Measurements from ENCODE around the gene CBY3.
"Not testable (repeated sequence)": the region's sequence is repeated elsewhere in the genome, so short reads cannot be mapped to it uniquely, and the experiment has no call there.

GRCh38 chr5:179697543-179697942 lies 16.7 kb upstream of the CBY3 start:
- TF ChIP-seq POLR2A (IDR thresholded peaks at IDR 0.05; ENCODE audit: extremely low read depth, insufficient read length); MAX (IDR thresholded peaks at IDR 0.05; ENCODE audit: low read depth, low read length): not testable (repeated sequence)
- TF ChIP-seq, protein P1, sequence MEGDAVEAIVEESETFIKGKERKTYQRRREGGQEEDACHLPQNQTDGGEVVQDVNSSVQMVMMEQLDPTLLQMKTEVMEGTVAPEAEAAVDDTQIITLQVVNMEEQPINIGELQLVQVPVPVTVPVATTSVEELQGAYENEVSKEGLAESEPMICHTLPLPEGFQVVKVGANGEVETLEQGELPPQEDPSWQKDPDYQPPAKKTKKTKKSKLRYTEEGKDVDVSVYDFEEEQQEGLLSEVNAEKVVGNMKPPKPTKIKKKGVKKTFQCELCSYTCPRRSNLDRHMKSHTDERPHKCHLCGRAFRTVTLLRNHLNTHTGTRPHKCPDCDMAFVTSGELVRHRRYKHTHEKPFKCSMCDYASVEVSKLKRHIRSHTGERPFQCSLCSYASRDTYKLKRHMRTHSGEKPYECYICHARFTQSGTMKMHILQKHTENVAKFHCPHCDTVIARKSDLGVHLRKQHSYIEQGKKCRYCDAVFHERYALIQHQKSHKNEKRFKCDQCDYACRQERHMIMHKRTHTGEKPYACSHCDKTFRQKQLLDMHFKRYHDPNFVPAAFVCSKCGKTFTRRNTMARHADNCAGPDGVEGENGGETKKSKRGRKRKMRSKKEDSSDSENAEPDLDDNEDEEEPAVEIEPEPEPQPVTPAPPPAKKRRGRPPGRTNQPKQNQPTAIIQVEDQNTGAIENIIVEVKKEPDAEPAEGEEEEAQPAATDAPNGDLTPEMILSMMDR (IDR thresholded peaks at IDR 0.05; ENCODE audit: low read depth, low read length), result not testable (repeated sequence)
